ENCODE results near the gene ATXN7L3B.
A peak's percentile ranks its signal among the peaks of the same experiment; 100 is the strongest.
"Not testable (repeated sequence)": the region's sequence is repeated elsewhere in the genome, so short reads cannot be mapped to it uniquely, and the experiment has no call there.

ATXN7L3B gene, protein sequence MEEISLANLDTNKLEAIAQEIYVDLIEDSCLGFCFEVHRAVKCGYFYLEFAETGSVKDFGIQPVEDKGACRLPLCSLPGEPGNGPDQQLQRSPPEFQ

DNA sequence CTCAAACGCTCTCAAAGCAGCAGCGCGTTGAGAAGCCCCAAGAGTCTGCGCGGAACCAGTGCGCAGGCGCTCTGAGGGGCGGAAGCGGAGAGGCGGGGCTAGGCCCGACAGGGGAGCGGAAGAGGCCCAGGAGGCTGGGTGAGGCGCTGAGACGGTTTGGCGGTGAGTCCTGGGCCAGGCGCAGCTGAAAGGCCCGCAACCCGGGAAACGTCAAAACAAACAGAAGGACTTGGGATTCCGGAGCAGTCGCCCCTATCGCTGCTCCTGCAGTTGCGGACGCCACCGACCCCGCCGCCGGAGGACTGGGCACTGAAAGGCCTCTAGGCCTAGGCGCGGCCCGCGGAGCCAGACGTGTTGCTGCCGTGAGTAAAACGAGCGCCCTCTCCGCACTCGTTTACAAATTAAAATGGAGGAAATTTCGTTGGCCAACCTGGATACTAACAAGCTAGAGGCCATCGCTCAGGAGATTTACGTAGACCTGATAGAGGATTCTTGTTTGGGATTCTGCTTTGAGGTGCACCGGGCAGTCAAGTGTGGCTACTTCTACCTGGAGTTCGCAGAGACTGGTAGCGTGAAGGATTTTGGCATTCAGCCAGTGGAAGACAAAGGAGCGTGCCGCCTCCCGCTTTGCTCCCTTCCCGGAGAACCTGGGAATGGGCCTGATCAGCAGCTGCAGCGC lies at the start of gene ATXN7L3B:
TSS of gene ATXN7L3B (plus strand) at position 129 of the 679 bp plus-strand sequence. CDS start at position 407, 278 bp downstream.
- peak; percentile 73 for DNase-seq (ENCODE audit: low read depth, low spot score)

GRCh38 chr12:74488134-74488533 lies 49.5 kb upstream of the ATXN7L3B start:
- DNase-seq (ENCODE audit: low read depth, low spot score): no peak

DNA sequence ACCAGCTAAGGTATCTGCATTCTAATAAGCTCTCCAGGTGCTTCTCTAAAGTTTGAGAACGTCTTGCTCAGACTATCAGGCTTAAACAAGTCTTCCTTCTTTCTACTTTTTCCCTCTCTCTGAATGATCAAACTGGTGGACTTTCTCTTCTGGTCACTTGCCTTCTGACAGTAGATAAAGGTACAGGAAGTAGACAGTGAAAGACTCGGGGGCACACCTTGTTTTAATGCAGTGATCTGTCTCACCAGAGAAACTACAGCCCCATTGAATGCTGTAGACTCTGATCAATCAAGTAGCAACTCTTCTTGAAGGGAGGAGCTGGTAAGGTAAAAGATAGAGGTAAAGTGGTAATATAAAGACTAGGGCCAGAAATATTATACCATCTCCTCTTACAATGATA lies 48.1 kb upstream of the ATXN7L3B start:
- DNase-seq (ENCODE audit: low read depth, low spot score): no peak

GRCh38 chr12:74490390-74491064 lies 47.1 kb upstream of the ATXN7L3B start:
- no peak for DNase-seq (ENCODE audit: low read depth, low spot score)

DNA sequence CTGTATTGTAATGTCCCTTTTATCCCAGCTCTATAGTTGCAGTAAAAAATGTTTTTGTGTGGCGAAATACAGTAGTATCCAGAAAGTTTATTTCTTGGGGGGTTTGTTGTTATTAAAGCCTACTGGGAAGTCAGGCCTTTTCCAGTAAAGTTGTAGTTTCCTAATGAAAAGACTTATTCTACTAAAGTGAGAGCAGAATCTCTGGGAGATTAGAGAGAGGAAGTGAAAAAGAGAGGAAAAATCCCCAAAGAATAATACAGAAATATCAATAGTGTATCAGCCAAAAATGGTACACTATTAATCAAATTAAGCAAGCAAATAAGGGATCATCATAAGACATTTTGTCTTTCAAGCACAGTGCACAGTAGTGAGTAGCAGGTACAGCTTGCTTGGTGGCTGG lies 46.3 kb upstream of the ATXN7L3B start:
- DNase-seq (ENCODE audit: low read depth, low spot score): no peak

- no peak for DNase-seq (ENCODE audit: low read depth, low spot score)
Observed at GRCh38 chr12:74499192-74499591, 38.4 kb upstream of the ATXN7L3B start.

DNA sequence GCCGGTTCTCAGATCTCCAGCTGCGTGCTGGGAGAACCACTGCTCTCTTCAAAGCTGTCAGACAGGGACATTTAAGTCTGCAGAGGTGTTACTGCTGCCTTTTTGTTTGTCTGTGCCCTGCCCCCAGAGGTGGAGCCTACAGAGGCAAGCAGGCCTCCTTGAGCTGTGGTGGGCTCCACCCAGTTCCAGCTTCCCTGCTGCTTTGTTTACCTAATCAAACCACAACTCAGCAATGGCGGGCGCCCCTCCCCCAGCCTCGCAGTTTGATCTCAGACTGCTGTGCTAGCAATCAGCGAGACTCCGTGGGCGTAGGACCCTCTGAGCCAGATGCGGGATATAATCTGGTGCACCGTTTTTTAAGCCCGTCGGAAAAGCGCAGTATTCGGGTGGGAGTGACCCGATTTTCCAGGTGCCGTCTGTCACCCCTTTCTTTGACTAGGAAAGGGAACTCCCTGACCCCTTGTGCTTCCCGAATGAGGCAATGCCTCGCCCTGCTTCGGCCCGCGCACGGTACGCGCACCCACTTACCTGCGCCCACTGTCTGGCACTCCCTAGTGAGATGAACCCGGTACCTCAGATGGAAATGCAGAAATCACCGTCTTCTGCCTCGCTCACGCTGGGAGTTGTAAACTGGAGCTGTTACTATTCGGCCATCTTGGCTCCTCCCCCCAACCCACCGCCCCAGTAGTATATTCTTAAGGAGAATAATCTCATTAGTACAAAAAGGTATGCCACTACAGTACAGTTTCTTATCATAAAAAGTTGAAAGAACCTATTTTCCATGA lies 28.6 kb upstream of the ATXN7L3B start:
- not testable (repeated sequence) for DNase-seq (ENCODE audit: low read depth, low spot score)

GRCh38 chr12:74509886-74510285 lies 27.7 kb upstream of the ATXN7L3B start:
- DNase-seq (ENCODE audit: low read depth, low spot score): no peak

- no peak for DNase-seq (ENCODE audit: low read depth, low spot score)
Observed at GRCh38 chr12:74514098-74514872, 23.4 kb upstream of the ATXN7L3B start.

DNA sequence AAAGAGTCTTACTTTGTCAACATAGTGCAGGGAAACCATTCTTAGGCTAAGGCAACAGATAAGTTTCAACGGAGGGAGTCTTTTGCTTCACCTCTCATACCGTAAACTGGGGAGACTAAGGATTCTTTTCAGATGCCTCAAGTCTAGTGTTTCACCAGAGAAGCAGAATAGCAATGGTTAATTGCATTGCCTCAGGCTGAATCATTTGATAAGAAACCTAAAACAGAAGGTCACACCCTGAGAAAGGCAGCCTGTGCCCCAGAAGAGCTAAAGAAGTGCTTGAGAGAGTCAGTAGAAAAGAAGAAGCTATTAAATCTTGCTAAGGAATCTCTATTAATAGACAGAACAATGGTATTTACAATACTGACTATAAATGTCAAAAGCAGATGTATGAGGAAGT lies 21.8 kb upstream of the ATXN7L3B start:
- DNase-seq (ENCODE audit: low read depth, low spot score): no peak

DNA sequence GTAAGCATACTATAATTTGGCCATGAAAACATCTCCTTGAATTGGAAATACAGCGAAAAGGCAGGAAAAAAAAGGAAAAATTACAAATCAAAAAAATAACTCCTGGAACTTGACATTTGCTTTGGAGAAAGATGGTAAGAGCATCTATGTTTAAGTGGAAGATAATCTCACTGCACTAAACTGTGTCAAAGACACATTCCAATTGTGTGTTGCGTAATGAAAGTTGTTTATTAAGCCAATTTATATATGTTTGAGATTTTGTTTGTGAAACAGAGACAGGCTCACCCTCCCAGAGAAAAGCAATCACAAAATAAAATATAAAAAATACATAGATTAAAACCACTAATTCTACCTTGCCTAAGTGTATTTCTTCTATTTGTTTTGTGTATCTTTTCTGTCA lies 11.1 kb upstream of the ATXN7L3B start:
- DNase-seq (ENCODE audit: low read depth, low spot score): no peak

DNA sequence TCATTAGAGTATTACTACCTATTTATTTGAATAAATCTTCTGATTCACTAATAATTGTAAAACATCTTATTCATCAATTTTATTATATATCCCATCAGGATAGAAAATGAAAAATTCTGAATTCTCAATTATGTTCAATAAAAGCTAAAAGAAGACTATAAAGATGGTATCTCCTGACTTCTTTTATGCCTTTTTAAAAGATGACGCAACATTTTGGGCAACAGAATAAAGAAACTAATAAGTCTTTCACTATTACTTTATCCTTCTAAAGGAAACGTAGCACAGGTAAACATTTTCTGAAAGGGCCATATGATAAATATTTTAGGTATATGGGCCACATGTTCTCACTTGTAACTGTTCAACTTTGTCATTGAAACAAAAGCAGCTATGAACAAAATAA lies 10.1 kb upstream of the ATXN7L3B start:
- no peak for DNase-seq (ENCODE audit: low read depth, low spot score)

DNA sequence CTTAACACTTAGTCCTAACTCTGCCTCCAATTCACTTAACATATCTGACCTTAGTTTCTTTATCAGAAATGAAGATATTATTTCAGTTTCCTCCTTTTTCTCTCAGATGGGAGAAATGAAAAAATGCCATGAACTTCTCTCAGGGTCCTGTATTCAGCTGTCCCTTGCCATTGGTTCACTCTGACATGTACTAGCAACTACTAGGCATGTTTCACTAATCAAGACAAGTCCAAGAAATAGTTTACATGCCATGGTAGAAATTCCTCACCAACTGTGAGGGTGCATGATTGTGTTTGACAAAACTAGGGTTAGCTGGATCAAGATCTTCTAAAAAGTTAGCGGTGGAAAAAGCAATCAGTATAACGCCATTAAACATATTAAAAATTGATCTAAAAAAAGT lies 7.0 kb upstream of the ATXN7L3B start:
- no peak for DNase-seq (ENCODE audit: low read depth, low spot score)

DNA sequence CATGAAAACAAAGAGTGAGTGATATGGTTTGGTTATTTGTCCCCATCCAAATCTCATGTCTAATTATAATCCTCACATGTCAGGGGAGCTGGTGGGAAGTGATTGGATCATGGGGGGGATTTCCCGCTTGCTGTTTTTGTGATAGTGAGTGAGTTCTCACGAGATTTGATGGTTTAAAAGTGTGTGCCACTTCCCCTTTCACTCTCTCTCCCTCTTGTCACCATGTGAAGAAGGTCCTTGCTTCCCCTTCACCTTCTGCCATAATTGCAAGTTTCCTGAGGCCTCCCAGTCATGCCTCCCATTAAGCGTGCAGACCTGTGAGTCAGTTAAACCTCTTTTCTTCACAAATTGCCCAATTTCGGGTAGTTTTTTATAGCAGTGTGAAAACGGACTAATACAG lies 2.1 kb upstream of the ATXN7L3B start:
- DNase-seq (ENCODE audit: low read depth, low spot score): no peak

- no peak for DNase-seq (ENCODE audit: low read depth, low spot score)
Observed at GRCh38 chr12:74537126-74537706, 419 bp upstream of the ATXN7L3B start.

DNA sequence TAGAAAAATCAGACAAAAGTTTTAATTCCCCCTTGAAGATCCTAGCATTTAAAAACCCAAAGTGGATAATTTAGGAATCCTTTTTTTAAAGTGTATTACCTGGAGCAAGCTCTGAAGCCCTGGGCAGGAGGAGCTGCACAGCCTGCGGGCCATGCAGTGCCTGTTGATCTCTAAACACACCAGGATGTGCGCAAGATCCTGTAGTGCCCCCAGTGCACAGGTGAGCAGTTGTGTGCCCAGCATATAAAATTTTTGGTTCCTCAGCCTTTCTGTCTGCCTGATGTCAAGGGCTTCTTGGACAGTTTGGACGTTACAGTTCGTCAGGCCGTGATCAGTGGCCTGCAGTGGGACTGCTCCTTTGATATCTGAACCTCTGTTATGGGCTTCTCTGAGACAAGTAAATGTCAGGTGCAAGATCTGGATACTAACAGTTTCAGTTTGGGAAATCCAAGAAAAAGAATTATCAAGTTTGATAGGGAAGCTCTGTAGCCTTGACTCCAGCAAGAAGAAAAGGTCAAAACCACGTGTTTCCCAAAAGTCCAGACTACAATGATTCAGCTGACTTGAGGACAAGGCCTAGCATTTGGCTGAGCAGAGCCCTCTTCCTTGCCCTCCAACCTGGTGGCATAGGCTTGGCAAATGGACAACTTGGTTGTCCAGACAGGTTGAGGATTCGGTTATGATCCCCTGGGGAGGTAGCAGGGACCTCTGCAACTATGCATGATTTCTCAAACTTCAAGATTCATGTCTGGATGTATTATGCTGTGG lies 1.0 kb downstream of the ATXN7L3B start:
- no peak for DNase-seq (ENCODE audit: low read depth, low spot score)

DNA sequence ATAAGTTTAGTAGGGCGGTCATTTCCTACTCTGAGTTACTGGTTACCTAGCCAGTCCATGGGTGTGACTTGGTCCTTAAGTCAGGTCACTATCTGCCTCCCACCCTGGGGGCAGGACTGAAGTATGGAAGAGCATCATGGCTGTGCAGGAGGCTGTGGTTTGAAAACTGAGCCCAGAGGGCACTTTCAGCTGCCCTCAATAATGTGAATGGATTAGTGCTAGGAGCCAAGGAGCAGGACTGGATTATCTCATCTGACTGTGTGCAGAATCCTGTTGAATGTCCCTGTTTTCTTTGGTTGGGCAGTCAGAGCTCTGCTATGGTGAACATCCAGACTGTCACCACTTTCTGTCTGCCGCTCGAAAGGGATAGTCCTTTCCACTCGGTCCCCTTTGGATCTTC lies 1.6 kb downstream of the ATXN7L3B start:
- no peak for DNase-seq (ENCODE audit: low read depth, low spot score)

DNA sequence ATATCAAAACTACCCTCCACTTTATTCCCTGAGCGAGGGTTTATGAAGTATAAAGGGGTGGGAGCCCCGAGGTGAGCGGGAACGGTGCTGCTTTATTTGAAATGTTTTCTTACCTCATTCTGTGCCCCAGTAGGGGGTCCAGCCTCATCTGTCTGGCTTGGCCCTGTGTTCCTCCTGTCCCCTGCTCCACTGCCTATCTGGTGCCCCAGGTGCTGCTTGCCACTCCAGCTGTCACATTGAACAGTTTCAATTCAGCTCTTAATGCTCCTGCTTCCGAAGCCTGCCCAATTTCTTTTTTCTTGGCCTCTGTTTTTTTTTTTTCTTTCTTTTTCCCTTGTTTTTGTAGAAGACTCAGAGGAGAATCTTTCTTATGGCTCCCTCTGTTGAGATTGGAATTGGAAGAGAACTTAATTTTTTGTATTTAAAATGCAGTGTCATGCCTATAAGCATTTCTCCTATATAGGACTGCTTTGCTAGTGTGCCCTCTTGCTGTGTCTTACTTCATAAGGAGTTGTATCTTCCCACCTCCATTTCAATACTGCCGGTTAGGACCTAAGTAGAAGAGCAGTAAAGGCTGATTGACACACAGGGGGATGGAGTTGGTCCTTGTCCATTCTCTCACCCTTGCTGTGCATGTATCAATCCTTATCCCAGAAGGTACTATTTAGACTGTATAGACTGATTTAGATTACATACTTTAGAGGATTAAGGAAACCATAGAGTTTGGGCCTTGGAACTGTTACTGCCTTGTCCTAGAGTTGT lies 2.3 kb downstream of the ATXN7L3B start:
- no peak for DNase-seq (ENCODE audit: low read depth, low spot score)

DNA sequence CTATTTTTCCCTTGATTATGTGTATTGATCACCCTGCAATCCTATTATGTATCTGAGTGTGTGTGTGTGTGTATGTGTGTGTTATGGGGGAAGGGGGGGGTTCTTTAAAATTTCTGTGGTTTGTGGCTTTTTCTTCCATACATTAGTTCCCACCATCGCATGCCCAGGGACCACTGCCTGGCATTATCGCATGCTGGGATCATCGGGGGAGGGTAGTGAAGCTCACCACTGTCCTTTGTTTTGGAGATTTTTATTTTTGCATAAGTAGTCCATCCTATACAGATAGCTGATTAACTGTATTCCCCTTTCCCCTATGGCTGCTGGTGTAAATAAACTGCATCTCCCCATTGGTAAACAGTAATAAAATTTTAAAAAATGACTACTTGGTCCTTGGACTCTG lies 3.4 kb downstream of the ATXN7L3B start:
- DNase-seq (ENCODE audit: low read depth, low spot score): no peak

DNA sequence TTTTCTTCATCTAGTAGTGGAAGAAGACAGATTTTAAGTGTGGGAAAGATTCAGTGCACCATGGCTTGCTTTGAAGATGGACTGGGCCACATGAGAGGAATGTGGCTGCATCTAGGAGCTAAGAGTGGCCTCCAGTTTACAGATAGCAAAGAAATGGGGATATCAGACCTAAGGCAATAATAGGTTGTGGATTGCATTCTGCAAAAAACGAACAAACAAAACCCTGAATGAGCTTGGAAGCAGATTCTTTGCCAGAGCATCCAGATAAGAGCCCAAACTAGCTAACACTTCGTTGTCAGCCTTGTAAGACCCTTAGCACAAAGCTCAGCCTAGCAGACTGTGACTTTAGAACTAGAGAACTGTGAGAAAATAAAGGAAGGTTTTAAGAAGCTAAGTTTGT lies 9.6 kb downstream of the ATXN7L3B start:
- no peak for DNase-seq (ENCODE audit: low read depth, low spot score)

Measured in iPS DF 19.7 (cell line).